Neural crest cell (in vitro differentiated cells): ENCODE measurements around the gene DENND1A. TPM values are rescaled to one million over a fixed set of nuclear protein-coding genes. Genes with fewer than 3 reads are reported as not detected.

Experiments used
- DNase-seq: peaks from one replicate; pipeline ENCODE4 v3.0.0; 2021; ENCODE audit warnings: low read depth, mixed read lengths, low spot score
- H3K27ac Mint-ChIP-seq: one replicate; pipeline ENCODE4 v1.8.0; 2021; ENCODE audit warnings: mild to moderate bottlenecking, mixed read lengths; ENCODE audit not compliant: unreplicated experiment
- H3K27me3 Mint-ChIP-seq: 2 replicates; pipeline ENCODE4 v1.8.0; 2021; ENCODE audit warnings: low read depth, mild to moderate bottlenecking, mixed read lengths
- H3K36me3 Mint-ChIP-seq: 2 replicates; pipeline ENCODE4 v1.8.0; 2021; ENCODE audit warnings: low read depth, mild to moderate bottlenecking, mixed read lengths
- H3K4me1 Mint-ChIP-seq: 2 replicates; pipeline ENCODE4 v1.8.0; 2021; ENCODE audit warnings: mixed read lengths
- H3K4me3 Mint-ChIP-seq: one replicate; pipeline ENCODE4 v1.8.0; 2021; ENCODE audit warnings: mild to moderate bottlenecking, mixed read lengths
- H3K9me3 Mint-ChIP-seq: 2 replicates; pipeline ENCODE4 v1.8.0; 2021; ENCODE audit warnings: mixed read lengths
- CTCF ChIP-seq: fragments of 200-600 bp; sonication (generic); conservative IDR thresholded peaks from 2 replicates; pipeline ENCODE4 v1.5.0; 2021; ENCODE audit warnings: antibody characterized with exemption, mild to moderate bottlenecking
- total RNA-seq: library from RNA; stranded (reverse); gene quantifications from 2 replicates; pipeline ENCODE4 v1.2.1, GENCODE V29; 2021

The DENND1A gene
- total RNA-seq, 1 donor from 2014 or later, result 17.8 TPM

GRCh38 chr9:123867034-123867433 is 62.9 kb downstream of the DENND1A start:
- H3K9me3 Mint-ChIP-seq, result no peaks in the 10 kb centered on the region
- no peak for DNase-seq
- H3K27me3 Mint-ChIP-seq, result peaks cover 97% of the 10 kb centered on the region
- TF ChIP-seq CTCF, result no peak
- peaks cover 25% of the 10 kb centered on the region for H3K4me1 Mint-ChIP-seq
- H3K36me3 Mint-ChIP-seq, result peaks cover 6% of the 10 kb centered on the region
- H3K27ac Mint-ChIP-seq, result no peak overlapping the region
- no peak overlapping the region for H3K4me3 Mint-ChIP-seq

DNA sequence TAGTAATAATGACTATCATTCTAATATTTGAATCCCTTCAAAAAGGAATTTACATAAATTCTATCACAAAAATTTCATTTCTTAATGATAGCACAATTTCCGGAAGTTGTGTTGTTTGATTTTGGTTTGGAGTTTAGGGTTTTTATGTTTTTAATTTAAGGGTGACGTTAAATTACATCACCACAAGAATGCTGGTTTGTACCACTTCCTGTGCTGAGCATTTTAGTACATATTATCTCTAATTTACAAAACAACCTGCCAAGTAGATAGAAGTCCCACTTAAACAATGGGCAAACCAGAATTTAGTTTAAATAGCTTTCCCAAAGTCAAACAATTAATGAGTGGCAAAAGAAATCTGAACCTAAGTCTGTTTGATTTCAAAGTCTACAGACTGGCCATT is 63.4 kb downstream of the DENND1A start:
- H3K4me1 Mint-ChIP-seq, result peaks cover 31% of the 10 kb centered on the region
- peaks cover 6% of the 10 kb centered on the region for H3K36me3 Mint-ChIP-seq
- no peak for TF ChIP-seq CTCF
- H3K9me3 Mint-ChIP-seq, result no peaks in the 10 kb centered on the region
- peaks cover 96% of the 10 kb centered on the region for H3K27me3 Mint-ChIP-seq
- no peak overlapping the region for H3K27ac Mint-ChIP-seq
- DNase-seq, result no peak
- H3K4me3 Mint-ChIP-seq, result no peak overlapping the region

DNA sequence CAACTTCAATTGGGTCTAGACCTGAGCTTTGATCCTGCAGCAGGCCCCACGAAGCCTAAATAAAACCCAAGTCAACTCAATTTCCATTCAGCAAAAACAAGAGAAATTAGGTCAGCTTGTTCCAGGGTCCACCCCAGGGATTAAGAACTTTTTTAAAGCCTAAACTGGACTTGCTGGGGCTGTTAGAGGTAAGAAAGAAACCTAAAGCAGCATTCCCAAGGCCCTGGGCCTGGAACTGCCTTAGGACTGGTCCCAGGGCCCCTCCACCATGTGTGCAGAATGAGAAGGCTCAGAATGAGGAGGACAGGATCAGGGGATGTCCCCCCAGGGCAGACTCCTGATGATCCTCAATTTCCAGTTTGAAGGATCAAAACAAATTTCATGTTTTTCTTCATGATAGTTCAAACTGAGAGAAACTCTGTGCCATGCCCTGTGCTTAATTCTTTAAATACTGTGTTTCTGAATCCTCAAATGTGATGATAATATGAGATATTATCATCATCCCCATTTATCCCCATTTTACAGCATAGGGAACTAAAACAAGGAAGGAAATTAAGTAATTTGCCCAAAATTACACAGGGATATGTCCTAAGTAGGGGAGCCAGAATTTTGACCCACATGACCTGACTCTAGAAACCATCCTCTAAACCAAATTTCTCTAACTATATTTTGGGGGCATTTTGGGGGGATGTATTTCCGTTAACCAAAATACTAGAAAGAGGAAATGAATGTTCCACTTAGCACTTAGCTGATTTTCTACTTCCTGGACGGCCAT is 64.5 kb downstream of the DENND1A start:
- Mint-ChIP-seq H3K27ac (no peak overlapping the region), H3K36me3 (peaks cover 6% of the 10 kb centered on the region), H3K4me3 (no peak overlapping the region), H3K27me3 (peaks cover 96% of the 10 kb centered on the region), H3K9me3 (no peaks in the 10 kb centered on the region), H3K4me1 (peaks cover 42% of the 10 kb centered on the region)
- no peak for DNase-seq
- no peak for TF ChIP-seq CTCF

GRCh38 chr9:123864251-123864650 is 65.7 kb downstream of the DENND1A start:
- H3K27ac Mint-ChIP-seq, result no peak overlapping the region
- peaks cover 96% of the 10 kb centered on the region for H3K27me3 Mint-ChIP-seq
- H3K4me1 Mint-ChIP-seq, result peaks cover 48% of the 10 kb centered on the region
- no peaks in the 10 kb centered on the region for H3K9me3 Mint-ChIP-seq
- peaks cover 6% of the 10 kb centered on the region for H3K36me3 Mint-ChIP-seq
- TF ChIP-seq CTCF, result no peak
- no peak overlapping the region for H3K4me3 Mint-ChIP-seq
- DNase-seq, result no peak

GRCh38 chr9:123863164-123863855 is 66.6 kb downstream of the DENND1A start:
- Mint-ChIP-seq H3K27ac (no peak overlapping the region), H3K4me1 (peaks cover 48% of the 10 kb centered on the region), H3K27me3 (peaks cover 97% of the 10 kb centered on the region), H3K9me3 (no peaks in the 10 kb centered on the region), H3K36me3 (peaks cover 3% of the 10 kb centered on the region), H3K4me3 (peak overlapping the region; percentile 20)
- no peak for DNase-seq
- TF ChIP-seq CTCF, result no peak
